GM12874 (cell line): ENCODE results near the gene BAIAP2.

ENCODE experiments used
- TF ChIP-seq, protein P1 (sequence below): IDR thresholded peaks from 2 replicates; pipeline ENCODE4 v1.5.1; 2011; ENCODE audit warnings: low read depth, mild to moderate bottlenecking, control low read depth, low read length, moderate library complexity; ENCODE audit not compliant: insufficient read depth

Gene BAIAP2

DNA sequence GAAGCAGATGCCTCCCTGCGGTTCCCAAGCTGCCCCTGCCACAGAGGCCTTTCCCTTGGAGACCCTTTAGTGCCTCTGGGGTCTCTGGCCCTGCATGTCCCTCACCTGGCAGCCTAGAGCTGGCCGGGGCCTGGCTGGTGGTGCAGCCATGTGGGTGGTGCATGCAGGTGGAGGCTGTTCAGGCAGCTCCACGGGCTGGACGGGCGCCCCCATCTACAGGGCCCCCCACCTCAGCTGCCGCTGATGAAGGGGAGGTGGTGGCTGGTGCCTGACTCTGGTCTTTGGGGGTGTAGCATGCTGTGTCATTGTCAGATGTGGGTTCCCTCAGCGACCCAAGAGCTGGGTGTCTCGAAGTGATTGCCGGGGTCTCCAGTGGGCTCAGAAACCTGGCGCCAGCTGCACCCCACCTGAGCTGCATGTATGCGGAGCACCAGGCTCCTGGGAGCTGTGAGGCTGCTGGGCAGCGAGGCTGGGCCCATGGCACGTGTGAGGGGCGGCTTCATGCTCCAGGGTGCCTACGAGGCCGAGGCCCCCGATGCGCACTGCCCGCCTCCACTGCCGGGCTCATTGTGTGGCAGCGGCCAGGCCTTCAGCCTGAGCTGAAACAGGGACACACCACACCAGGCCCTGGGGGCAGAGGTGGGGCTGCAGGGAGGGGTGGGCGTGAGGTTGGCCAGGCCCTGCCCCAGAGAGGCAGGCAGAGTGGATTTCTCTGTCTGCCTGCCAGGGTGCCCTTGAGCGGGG lies 57.0 kb downstream of the BAIAP2 start:
- TF ChIP-seq, protein P1, sequence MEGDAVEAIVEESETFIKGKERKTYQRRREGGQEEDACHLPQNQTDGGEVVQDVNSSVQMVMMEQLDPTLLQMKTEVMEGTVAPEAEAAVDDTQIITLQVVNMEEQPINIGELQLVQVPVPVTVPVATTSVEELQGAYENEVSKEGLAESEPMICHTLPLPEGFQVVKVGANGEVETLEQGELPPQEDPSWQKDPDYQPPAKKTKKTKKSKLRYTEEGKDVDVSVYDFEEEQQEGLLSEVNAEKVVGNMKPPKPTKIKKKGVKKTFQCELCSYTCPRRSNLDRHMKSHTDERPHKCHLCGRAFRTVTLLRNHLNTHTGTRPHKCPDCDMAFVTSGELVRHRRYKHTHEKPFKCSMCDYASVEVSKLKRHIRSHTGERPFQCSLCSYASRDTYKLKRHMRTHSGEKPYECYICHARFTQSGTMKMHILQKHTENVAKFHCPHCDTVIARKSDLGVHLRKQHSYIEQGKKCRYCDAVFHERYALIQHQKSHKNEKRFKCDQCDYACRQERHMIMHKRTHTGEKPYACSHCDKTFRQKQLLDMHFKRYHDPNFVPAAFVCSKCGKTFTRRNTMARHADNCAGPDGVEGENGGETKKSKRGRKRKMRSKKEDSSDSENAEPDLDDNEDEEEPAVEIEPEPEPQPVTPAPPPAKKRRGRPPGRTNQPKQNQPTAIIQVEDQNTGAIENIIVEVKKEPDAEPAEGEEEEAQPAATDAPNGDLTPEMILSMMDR: no peak

DNA sequence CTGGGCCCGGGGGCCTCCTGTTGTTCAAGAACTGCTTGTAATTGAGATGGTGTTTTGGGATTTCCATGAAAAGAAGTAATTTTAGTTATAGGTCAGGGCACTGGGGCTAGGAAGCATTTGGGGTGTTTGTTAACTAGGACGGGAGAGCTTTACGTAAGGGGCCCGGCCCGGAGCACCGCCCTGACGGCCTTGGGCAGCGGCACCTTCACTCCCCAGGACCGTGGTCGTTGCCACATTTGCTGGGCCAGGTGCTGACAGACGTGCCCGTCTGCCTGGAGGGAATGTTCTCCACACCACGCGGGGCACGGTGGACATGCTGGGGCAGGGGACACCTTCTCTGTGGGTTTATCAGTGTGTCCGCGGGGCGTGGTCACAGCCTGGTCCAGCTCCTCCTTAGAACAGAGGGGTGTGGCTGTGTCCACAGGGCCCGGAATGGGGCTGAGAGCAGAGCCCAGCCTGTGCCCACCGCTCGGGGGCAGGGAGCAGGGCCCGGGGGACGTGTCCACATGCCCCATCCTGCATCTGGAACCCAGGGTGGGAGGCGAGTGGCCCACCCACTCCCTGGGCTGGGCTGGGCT lies 57.7 kb downstream of the BAIAP2 start:
- TF ChIP-seq, protein P1: no peak

DNA sequence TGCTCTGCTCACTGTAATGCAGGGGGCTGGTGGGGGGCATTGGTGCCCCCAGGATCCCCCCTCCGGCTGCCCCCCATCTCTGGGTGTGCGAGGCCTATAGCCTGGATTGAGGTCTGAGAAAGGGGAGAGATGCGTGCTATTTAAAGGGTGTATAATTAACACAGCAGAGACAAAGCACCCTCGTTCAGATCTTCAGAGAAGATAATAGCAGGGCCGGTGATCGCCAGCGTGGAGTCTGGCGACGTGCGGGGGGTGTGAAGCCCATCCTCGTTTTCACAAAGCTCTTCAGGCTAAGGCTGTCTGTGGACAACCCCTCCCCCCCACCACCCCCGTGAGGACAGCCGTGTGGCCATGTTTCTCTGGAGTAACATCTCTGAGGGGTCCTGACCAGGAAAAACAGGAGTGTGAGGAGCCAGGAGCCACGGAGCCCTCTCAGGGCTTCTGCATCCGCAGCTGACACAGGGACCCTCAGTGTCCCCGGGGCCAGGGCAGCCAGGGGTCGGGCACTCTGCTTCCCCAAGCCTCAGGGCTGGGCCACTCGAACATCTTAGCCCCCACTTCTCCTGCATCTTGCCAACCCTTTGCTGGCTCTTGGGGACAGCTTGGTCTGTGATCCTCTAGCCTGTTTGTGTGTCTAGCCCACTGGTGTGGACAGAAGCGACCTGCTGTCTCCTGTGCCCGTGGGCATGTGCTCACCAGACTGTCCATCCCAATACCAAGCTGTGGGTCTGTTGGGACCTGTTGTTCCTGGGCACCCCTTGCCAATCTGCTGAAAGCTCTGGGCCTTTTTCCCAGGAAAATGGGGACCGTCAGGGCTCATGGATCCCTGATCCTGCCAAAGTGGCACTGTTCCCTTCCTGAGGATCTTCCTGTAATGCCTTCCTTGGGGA lies 58.9 kb downstream of the BAIAP2 start:
- TF ChIP-seq, protein P1: no peak

DNA sequence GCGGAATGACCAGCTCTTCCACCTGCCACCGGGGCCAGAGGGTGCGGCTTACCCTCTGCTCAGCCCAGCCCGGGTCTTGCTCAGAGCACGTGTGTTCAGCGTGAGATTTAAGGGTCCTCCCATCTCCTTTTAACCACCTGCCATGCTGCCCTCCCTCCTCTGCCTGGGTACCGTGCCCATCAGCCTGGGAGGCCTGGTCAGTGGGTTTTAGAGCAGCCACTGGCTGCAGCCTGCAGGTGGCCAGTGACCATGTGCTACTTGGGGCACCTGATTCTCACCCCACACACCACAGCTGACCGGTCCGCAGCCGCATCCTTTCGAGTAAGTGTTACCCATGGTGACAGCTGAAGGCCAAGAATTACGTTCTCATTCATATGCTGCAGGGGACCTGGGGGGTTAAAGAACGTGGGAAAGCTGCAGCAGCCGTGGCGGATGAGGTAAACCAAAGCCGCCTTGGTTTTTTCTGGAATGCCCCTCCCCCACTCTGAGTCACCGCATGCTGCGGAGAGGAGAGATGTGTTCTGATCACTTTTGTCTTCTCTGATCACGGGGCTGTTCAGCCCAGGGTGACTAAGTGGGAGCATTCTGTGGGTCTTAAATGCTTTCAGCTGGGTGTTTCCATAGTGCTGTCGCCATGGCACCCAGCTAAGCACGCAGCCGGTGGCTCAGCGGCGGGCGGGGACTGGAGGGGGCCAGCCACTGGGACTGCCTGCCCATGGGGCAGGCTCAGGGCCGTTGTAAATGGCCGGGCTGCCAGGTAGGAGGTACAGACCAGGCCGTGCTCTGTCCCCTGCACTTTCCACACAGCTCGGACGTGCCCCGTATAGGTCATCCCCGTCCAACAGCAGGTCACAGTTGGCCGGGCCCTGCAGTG lies 59.8 kb downstream of the BAIAP2 start:
- TF ChIP-seq, protein P1: no peak

DNA sequence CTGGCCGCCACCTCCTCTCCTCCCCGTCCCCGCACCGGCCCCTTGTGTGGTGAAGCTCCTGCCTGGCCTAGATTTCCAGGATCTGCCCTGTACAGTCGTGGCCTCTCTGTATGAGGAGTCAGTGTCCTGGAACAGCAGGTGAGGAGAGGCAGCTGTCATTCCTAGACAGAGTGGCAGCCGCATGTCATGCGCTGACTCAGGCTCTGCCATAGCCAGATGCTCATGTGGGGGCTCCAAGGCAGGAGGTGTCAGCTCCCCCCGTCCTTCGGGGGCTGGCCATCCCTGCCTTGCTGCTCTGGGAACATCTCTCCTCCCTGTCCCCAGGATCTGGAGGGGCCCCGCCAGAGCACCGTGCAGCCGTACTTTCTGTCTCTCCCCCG lies 60.4 kb downstream of the BAIAP2 start:
- TF ChIP-seq, protein P1: no peak

DNA sequence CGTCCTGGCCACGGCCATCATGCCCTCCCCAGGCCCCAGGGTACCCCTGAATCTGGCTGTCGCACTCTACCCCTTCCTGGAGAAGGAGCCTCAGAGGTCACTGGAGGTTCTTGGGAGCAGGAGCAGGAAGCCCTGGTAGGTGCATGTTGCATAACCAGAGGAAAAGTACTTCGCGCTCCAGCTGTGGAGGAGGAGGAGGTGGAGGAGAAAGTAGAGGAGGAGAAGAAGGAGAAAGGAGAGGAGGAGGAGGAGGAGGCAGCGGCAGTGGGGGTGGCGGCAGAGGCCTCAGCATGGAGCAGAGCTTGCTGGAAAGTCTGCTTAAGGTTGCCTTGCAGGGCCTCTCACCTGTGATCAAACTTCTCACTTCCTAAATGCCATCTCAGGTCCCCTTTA lies 61.8 kb downstream of the BAIAP2 start:
- TF ChIP-seq, protein P1: no peak
